MG63 (cell line): ENCODE results near the gene TMEM176B. TPM values are rescaled to one million over a fixed set of nuclear protein-coding genes. Genes with fewer than 3 reads are reported as not detected.
A peak's percentile ranks its signal among the peaks of the same experiment; 100 is the strongest.
"Not testable (repeated sequence)": the region's sequence is repeated elsewhere in the genome, so short reads cannot be mapped to it uniquely, and the experiment has no call there.

ENCODE experiments used
- DNase-seq: peaks from one replicate; pipeline ENCODE4 v3.0.0-alpha.2; 2020
- H3K27me3 ChIP-seq: fragments of 250-450 bp; sonication (Bioruptor Pico); 2 replicates; pipeline ENCODE4 v1.5.1; 2020; ENCODE audit warnings: mild to moderate bottlenecking, moderate library complexity
- H3K36me3 ChIP-seq: fragments of 250-450 bp; sonication (Bioruptor Pico); 2 replicates; pipeline ENCODE4 v1.5.1; 2020; ENCODE audit warnings: mild to moderate bottlenecking, moderate library complexity
- H3K4me3 ChIP-seq: fragments of 250-450 bp; sonication (Bioruptor Pico); 2 replicates; pipeline ENCODE4 v1.5.1; 2020; ENCODE audit warnings: mild to moderate bottlenecking, moderate library complexity
- H3K9me3 ChIP-seq: fragments of 250-450 bp; sonication (Bioruptor Pico); 2 replicates; pipeline ENCODE4 v1.5.1; 2020; ENCODE audit warnings: mild to moderate bottlenecking, moderate library complexity
- total RNA-seq: library from RNA; depleted of rRNA; stranded (reverse); fragments of >200 nt; shearing (Covaris generic); gene quantifications from 2 replicates; pipeline ENCODE4 v1.2.3, GENCODE V29; 2014; ENCODE audit warnings: low replicate concordance

The TMEM176B gene
- total RNA-seq, 1 experiment from 2014 or later, result 0.23 TPM

DNA sequence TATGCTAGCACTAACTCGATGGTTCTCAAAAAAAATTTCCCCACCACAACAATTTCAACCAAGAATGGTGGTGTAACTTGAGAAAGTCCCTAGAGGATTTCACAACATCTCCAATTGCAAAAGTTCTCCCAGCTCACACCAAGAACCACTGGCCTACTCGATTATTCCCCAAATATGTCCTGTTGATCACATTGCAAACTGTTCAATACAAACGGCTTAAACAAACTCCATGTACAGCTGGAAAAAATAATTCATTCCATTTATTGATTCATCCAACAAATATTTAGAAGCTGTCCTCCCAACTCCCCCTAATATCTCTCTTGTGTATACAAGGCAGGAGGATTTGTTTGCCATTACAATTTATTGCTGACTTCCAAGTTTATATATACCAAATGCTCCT is 19.1 kb downstream of the TMEM176B start:
- H3K36me3 ChIP-seq, result no peaks in the 10 kb centered on the region
- DNase-seq, result no peak
- H3K4me3 ChIP-seq, result no peak overlapping the region
- H3K27me3 ChIP-seq, result no peaks in the 10 kb centered on the region
- no peaks in the 10 kb centered on the region for H3K9me3 ChIP-seq

GRCh38 chr7:150780292-150780691 is 19.9 kb downstream of the TMEM176B start:
- Histone ChIP-seq H3K27me3 (no peaks in the 10 kb centered on the region), H3K36me3 (no peaks in the 10 kb centered on the region), H3K4me3 (no peak overlapping the region), H3K9me3 (no peaks in the 10 kb centered on the region)
- DNase-seq, result no peak

DNA sequence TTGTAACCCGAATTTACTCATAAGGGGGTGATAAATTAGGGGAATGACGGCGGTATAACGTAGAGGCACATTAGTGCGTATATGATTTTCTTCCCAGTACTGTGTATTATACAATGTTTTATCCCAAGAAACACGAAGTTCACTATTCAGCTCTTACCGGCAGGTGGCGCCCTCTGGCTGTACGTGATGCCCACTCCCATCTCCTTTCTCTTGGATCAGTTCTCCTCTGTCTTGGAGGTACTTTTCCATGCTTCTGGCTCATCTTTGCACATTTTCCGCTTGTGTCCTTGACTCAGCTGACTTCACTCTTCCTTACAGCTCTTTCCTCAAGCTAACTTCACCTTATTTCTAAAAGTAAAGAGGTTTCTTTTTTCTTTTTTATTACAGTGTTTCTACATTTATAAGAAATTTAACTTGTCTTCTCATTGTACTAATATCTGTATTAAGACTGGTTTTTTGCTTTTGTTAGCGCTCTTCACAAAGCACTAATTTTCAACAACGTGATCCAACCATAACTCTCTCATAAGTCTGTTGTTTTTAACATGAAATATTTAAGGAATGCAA is 21.3 kb downstream of the TMEM176B start:
- no peaks in the 10 kb centered on the region for H3K9me3 ChIP-seq
- no peak overlapping the region for H3K4me3 ChIP-seq
- no peaks in the 10 kb centered on the region for H3K27me3 ChIP-seq
- no peaks in the 10 kb centered on the region for H3K36me3 ChIP-seq
- DNase-seq, result peak; percentile 60

- Histone ChIP-seq H3K27me3 (no peaks in the 10 kb centered on the region), H3K4me3 (no peak overlapping the region), H3K36me3 (no peaks in the 10 kb centered on the region), H3K9me3 (no peaks in the 10 kb centered on the region)
- DNase-seq, result no peak
Observed at GRCh38 chr7:150778014-150778737, 22.0 kb downstream of the TMEM176B start.

- not testable (repeated sequence) for H3K36me3 ChIP-seq, H3K4me3 ChIP-seq, DNase-seq, H3K9me3 ChIP-seq, H3K27me3 ChIP-seq
Observed at GRCh38 chr7:150774131-150774530, 26.0 kb downstream of the TMEM176B start.

GRCh38 chr7:150769768-150770167 is 30.4 kb downstream of the TMEM176B start:
- no peak for DNase-seq
- Histone ChIP-seq H3K4me3 (no peak overlapping the region), H3K36me3 (no peaks in the 10 kb centered on the region), H3K9me3 (no peaks in the 10 kb centered on the region), H3K27me3 (no peaks in the 10 kb centered on the region)

DNA sequence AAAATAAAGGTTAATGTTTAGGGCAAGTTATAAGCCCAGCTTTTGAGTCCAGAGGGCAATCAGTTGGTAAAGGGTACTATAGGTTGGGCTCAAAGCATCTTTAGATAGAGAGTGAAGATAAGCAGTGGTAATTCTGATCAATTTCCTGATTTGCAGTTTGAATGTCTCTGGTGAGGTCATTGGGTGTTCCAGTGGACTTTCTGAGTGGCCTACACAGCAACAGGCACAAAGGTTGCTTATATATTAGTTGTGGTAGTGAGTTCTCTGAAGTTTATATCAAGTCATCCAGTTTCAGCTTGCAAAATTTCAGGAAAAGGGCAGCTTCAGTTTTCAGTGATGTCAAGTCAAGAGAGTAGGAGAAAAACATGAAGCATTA is 33.8 kb downstream of the TMEM176B start:
- H3K27me3 ChIP-seq, result no peaks in the 10 kb centered on the region
- no peaks in the 10 kb centered on the region for H3K36me3 ChIP-seq
- H3K4me3 ChIP-seq, result no peak overlapping the region
- no peaks in the 10 kb centered on the region for H3K9me3 ChIP-seq
- DNase-seq, result no peak

DNA sequence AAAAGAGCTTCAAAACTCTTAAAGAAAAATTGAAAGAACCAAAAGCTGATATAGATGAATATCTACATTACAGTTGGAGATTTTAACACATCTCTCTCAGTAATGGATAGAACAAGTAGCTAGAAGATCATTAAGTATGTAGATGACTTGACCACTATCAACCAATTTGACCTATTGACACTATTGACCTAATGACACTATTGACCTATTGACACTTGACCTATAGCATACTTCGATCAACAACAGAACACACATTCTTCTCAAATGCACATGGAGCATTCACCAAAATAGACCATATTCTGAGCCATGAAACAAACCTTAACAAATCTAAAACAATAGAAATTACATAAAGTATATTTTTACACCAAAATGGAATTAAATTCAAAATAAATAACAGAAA is 40.7 kb downstream of the TMEM176B start:
- Histone ChIP-seq H3K4me3 (no peak overlapping the region), H3K27me3 (no peaks in the 10 kb centered on the region), H3K9me3 (no peaks in the 10 kb centered on the region), H3K36me3 (no peaks in the 10 kb centered on the region)
- DNase-seq, result no peak

DNA sequence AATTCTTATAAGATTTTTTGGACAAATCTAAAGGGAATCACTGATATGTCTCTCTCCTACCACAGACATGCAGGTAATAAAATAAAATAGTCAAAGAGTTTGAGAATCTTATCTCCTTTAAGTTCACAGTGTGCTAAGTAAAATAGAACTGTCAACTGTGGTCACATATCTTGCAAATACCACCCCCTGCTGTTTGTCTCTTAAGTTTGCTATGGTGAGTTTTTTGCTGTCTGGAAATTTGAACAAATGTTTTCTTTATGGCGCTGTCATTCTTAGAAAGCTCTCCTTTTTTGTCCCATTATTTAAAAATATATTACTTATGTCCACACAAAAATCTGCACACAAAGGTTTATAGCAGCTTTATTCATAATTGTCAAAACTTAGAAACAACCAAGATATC is 43.3 kb downstream of the TMEM176B start:
- DNase-seq, result no peak
- Histone ChIP-seq H3K9me3 (no peaks in the 10 kb centered on the region), H3K36me3 (no peaks in the 10 kb centered on the region), H3K27me3 (no peaks in the 10 kb centered on the region), H3K4me3 (no peak overlapping the region)

DNA sequence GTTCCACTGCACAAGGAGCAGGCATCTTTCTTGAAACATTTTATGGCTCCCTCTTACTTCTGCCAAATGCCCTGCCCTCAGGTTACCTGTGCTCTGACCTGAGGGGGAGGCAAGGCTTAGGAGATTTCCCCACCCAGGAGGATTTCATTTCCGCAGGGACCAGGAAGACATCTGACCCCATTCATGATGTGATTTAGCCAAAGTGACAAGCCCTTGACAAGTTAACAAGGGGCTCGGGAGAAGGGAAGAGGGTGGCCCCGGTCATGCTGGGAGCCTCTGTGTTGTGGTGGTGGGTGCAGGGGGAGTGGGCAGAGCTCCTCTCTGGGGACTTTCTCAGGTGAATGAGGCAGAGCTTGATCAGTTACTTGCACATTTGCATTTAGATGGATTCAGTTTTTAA is 44.0 kb downstream of the TMEM176B start:
- no peak overlapping the region for H3K4me3 ChIP-seq
- H3K9me3 ChIP-seq, result no peaks in the 10 kb centered on the region
- H3K27me3 ChIP-seq, result no peaks in the 10 kb centered on the region
- no peaks in the 10 kb centered on the region for H3K36me3 ChIP-seq
- DNase-seq, result no peak

DNA sequence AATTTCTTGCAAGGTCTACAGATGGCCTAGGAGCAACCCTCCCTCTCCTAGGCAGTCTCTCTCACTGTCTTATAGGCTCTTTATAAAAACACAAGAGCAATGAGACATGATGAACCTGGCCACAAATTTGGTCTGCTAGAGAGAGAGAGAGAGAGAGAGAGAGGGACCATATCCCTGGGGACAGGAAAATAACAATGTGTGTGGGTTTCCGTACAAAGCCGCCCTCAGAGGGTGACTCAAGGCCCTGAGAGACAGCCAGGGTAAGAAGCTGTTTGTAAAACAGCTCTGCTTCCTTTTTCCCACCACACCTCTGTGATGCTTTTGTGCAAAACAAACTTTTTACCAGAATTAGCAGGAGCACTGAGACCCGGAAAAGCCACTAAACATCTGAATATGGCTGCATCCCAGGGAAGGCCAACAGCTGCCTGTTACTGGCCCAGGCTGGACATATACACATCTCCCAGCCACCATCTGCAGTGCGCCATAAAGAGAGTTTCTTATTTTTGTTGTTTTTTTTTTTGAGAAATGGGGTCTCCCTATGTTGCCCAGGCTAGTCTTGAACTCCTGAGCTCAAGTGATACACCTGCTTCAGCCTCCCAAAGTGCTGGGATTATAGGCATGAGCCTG is 44.6 kb downstream of the TMEM176B start:
- Histone ChIP-seq H3K9me3 (no peaks in the 10 kb centered on the region), H3K27me3 (no peaks in the 10 kb centered on the region), H3K36me3 (no peaks in the 10 kb centered on the region), H3K4me3 (no peak overlapping the region)
- DNase-seq, result peak; percentile 50

DNA sequence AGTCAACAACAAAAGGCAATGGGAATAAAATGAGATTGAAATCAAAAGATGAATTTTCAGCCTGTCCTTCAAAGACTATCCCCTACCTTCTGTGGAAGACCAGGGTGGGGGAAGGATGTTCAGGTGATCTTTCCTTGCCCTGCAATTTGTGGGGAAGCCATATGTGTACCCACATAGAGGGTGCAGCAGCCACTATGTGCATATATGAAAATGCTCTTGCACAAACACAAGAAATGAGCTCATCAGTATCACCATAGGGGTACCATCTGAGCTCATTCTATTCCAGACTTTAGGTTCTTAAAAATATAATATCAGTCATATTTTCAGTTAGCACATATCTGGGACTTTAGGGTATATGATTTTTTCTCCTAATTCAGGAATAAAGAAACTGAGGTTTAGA is 45.2 kb downstream of the TMEM176B start:
- H3K4me3 ChIP-seq, result no peak overlapping the region
- H3K27me3 ChIP-seq, result no peaks in the 10 kb centered on the region
- no peaks in the 10 kb centered on the region for H3K36me3 ChIP-seq
- no peak for DNase-seq
- H3K9me3 ChIP-seq, result no peaks in the 10 kb centered on the region

DNA sequence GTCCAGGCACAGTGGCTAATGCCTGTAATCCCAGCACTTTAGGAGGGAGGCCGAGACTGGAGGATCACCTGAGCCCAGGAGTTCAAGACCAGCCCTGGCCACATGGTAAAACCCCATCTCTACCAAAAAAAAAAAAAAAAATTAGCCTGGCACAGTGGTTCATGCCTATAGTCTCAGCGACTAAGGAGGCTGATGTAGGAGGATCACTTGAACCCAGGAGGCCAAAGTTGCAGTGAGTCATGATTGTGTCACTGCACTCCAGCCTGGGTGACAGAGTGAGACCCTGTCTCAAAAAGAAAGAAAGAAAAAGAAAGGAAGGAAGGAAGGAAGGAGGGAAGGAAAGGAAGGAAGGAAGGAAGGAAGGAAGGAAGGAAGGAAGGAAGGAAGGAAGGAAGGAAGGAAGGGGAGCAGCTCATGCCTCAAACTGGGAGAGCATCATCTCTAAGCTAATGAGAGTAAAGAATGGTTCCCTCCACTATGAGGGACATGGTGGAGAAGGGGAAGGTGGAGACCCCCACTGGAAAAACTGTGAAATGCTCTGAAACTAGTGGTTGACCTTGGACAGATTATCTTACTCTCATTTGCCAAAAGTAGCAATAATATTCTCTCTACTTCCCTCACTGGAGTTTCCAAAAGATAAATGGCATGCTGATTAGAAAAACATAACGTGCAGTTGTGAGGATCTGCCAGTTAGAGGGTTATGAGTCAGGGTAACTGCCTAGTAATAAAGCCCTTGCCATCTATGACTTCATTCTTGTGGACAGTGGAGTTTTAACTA is 46.1 kb downstream of the TMEM176B start:
- peak; percentile 46 for DNase-seq
- H3K4me3 ChIP-seq, result no peak overlapping the region
- no peaks in the 10 kb centered on the region for H3K36me3 ChIP-seq
- H3K9me3 ChIP-seq, result no peaks in the 10 kb centered on the region
- no peaks in the 10 kb centered on the region for H3K27me3 ChIP-seq

GRCh38 chr7:150753239-150753638 is 46.9 kb downstream of the TMEM176B start:
- no peak overlapping the region for H3K4me3 ChIP-seq
- DNase-seq, result no peak
- H3K36me3 ChIP-seq, result no peaks in the 10 kb centered on the region
- no peaks in the 10 kb centered on the region for H3K27me3 ChIP-seq
- H3K9me3 ChIP-seq, result no peaks in the 10 kb centered on the region

- no peak for DNase-seq
- Histone ChIP-seq H3K36me3 (no peaks in the 10 kb centered on the region), H3K9me3 (no peaks in the 10 kb centered on the region), H3K27me3 (no peaks in the 10 kb centered on the region), H3K4me3 (no peak overlapping the region)
Observed at GRCh38 chr7:150751702-150752101, 48.5 kb downstream of the TMEM176B start.

DNA sequence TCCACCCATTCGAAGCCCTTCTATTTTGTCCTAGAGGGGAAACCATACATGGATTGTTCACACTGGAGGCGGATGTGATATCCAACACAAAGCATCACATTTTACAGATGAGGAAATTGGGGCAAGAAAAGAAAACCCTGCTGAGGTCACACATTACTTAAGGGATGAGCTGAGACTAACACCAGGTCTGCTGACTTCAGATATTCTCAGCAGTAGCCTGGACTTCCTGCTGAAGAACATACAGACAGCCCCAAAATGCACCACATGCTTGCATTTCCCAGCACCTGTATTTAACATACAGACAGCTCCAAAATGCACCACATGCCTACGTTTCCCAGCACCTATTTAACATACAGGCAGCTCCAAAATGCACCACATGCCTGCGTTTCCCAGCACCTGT is 51.8 kb downstream of the TMEM176B start:
- no peaks in the 10 kb centered on the region for H3K36me3 ChIP-seq
- no peak overlapping the region for H3K4me3 ChIP-seq
- DNase-seq, result no peak
- H3K9me3 ChIP-seq, result no peaks in the 10 kb centered on the region
- no peaks in the 10 kb centered on the region for H3K27me3 ChIP-seq

DNA sequence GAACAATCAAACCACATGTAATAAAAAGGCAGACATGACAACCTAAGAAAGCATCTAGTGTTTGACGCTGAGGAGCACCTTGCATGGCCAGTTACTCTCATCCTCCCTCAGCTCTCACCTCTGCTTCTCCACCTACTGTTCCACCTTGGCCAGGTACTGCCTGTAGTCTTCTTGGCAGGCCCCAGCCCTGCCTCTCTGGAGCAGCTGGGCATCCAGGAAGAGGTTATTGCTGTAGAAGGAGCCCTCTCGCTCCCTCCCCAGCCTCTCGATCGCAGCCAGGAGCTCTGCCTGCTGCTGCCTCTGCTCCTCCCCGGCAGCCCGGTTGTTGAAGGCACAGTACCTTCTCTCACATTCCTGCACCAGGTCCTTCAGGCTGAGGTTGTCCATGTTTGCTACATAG is 53.2 kb downstream of the TMEM176B start:
- Histone ChIP-seq H3K9me3 (no peaks in the 10 kb centered on the region), H3K27me3 (no peaks in the 10 kb centered on the region), H3K36me3 (no peaks in the 10 kb centered on the region), H3K4me3 (no peak overlapping the region)
- no peak for DNase-seq
